NCI-H1417 treated with DMSO at 0.1 percent for 48 hours (cell line): ENCODE measurements around the gene PCYT2.
A peak's percentile ranks its signal among the peaks of the same experiment; 100 is the strongest.

Experiments
- DNase-seq: peaks from one replicate; lab custom pipeline; 2025; lab: John Stamatoyannopoulos, UW

The PCYT2 gene

DNA sequence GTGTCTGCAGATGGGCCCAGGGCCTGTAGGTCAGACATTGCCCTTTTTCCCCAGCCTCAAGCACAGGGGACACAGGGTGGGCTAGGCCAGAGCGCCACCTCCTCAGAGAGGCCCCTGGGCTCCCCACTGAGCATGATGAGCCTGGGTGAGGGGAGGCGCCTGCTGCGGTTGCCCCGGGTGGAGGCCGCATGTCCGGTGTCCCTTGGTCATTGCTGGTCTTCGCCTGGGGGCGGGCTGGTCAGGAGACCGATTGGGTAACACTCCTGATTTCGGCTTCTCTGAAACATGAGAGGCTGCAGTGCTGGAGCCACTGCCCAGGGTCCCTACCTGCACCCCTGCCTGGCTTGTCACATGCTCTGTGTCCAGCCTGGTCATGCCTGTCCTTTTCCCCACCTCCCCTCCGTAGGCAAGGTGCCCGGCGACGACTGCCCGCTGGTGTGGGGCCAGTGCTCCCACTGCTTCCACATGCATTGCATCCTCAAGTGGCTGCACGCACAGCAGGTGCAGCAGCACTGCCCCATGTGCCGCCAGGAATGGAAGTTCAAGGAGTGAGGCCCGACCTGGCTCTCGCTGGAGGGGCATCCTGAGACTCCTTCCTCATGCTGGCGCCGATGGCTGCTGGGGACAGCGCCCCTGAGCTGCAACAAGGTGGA is 11.6 kb downstream of the PCYT2 start:
- DNase-seq: no peak

DNA sequence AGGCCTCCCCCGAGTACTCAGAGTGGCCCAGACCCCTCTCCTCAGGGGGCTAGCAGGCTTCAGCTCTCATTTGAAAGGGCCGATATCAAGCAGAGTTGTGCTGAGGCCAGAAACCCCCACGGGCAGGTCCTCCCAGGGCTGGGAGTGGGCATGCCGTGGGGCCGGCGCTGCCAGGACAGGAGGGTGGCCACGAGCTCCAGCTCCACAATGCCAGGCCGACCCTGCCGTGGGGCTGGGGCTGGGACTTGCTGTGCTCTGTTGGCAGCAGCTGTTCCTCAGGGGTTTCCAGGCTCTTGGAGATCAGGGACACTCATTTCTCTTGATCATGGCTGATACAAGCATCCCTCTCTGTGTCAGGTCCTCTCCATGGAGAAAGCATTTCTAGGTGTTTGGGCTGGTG is 12.3 kb downstream of the PCYT2 start:
- DNase-seq: no peak

DNA sequence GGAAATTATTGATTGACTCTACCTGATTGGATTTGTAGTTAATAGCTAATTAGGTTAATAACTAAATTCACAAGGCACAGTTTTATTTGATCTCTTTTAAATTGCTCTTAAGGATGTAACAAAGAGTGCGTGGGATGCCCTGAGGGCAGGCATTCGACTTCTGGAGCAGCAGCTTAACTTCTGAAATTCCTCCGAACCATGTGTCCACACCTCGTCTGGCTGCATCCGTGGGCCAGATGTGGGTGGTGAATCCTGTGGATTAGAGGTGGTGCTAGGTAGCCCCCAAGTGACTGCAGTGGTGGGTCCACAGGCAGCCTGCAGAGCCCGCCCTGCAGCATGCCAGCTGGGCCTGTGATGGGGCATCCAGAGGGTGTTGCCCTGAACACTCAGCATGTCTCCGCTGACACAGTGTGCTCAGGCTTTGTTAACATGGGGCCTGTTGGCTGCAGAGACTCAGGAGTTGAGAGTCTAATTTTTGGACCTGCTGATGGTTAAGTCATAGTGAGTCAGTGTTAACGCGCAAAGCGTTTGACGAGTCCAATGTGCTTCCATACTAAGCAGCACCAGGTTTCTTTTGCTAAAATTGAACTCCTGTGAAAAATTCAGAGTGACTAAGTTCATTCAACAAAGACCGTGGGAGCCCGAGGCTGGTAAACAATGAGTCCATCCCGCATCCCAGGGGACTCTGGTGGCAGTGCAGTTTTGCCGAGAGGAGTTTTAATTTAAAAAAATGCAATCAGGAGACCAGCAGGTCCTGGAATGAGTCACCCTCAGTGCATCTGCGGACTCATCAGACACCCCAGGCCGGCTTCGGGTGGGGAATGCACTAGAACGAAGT is 13.0 kb downstream of the PCYT2 start:
- no peak for DNase-seq

DNA sequence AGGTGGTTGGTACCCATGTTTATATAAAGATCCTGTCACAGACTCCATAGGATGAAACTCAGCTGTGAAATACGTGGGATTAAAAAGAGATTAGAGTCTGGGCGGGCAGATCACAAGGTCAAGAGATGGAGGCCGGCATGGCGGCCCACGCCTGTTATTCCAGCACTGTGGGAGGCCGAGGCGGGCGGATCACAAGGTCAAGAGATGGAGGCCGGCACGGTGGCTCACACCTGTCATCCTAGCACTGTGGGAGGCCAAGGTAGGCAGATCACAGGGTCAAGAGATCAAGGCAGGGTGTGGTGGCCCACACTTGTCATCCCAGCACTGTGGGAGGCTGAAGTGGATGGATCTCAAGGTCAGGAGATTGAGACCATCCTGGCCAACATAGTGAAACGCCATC is 15.8 kb downstream of the PCYT2 start:
- no peak for DNase-seq

DNA sequence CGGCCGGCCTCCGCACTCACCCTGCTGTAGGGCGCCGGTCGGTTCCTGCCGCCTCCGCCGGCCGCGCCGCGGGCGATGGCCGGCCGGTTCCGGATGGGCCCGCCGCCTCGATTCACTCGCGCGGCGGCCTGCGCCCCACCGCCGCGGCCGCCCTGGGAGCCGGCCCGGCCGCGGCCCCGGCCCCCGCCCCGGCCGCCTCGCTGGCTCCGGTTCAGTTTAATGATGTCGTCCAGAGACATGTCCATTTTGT is 20.0 kb downstream of the PCYT2 start:
- DNase-seq: no peak

DNA sequence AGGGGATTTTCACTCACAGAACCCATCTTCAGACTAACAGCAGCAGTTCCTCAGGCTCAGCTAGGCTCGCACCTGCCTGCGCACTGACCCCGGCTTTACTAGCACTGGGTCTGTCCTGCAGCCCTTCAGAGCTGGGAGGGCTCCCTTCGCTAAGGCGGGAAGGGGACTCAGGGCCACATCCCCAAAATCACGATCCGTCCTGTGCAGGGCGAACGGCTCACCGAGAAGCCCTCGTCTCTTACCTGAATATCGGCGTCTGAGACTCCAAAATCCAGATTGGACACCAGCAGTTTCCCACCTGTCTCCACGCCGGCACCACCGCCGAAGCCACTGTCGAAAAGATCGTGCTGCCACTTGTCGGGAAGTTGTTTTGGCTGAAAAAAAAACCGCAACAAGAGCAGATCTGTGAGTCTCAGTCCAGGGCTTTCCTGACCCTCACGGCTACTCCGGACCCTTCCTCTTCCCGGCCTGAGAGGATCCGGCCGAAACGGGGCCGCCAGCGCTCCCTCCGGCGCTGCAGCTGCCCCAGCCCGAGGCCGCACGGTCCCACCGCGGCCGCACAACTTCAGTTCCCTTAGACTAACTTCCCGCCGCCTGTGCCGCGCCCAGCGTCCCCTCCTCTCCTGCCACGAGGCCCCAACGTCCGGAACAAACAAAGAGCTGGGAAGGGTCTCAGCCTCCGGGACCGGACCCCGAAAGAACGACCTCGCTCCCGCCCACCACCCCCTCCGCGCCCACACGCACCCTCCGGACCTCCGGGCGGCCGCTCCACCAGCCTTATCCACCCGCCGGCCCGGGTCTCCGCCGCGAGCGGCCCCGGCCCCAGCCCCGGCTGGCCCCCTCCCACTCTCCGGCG is 20.5 kb downstream of the PCYT2 start:
- no peak for DNase-seq

DNA sequence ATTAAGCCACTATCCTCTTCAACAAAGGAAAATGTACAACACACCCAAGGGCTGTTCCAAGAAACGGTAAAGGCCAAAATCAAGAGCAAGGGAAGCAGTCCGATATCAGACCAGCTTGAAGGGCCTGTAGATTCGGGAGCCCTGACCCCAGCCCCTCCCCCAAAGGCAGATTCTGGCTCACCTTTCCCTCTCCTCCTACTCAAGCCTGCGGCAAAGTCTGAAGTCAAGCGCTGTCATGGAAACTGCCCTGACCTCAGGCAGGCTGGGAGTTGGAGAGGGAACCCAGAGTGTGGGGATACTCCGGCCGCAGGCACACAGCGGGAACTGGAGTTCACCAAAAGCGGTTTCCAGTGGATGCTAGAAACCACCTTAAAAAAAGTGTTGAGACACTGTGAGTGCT is 21.6 kb downstream of the PCYT2 start:
- no peak for DNase-seq

DNA sequence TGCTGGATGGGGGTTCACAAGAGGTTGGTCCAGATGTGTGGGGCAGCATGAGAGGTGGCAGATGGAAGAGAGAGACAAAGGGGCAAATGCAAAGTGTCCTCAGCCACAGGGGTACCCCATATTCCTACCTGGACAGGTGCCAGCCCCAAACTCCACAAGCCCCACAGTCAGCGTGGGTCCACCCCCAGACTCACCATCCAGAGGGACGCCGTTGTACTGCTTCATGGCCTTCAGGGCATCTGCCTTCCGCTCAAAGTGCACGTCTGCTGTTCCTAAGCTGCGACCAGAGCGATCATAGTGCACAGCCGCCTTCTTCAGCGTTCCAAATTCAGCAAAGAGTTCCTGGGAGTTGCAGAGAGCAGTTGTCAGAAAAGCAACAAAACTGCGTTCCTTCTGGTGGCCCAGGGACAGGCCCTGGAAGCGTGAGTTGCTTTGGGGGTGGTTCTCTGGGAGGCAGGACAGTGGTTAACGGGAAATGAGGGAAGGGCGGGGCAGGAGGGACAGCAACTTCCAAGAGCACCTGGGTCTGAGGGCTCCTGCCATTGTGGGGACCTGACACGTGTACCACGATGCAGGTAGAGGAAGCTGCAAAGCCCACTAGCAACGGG is 22.1 kb downstream of the PCYT2 start:
- DNase-seq: no peak

DNA sequence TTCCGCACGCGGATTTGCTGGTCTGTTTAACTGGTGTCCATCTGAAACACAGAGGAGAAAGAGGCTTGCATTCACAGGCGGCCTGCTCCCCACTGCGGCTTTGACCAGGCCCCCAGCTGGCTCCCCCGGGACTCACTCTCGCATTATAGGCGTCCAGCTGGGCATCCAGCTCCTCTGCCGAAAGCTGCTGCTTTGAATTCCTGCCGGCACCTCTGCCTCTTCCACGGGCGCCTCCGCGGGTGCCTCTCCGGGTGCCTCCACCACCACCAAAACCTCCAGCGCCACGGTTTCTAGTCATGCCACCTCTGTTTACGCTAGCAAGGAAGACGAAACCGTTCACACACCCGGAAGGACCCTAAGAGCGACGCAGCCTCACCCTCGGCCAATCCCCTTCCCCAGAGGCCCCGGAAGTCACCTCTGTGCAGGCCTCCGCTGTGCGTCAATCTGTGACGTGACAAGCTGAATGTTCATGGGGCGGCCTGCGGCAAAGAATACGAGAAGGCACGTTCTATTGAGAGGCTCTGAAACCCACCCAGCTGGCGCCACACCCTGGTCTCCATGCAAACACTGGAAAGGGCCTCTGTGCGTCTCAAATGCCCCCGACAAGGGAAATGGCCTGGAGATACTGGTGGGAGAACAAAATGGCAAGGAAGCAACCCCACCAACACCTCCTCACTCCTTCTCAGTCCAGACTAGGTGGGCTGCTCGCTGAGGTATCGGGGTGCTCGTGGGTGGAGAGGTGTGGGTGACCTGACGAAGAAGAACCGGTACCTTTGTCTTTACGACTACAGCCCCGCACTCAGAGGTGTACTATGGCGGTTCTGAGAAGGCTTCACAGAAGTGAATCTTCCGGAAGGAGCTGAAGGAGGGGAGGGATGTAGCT is 22.9 kb downstream of the PCYT2 start:
- no peak for DNase-seq

DNA sequence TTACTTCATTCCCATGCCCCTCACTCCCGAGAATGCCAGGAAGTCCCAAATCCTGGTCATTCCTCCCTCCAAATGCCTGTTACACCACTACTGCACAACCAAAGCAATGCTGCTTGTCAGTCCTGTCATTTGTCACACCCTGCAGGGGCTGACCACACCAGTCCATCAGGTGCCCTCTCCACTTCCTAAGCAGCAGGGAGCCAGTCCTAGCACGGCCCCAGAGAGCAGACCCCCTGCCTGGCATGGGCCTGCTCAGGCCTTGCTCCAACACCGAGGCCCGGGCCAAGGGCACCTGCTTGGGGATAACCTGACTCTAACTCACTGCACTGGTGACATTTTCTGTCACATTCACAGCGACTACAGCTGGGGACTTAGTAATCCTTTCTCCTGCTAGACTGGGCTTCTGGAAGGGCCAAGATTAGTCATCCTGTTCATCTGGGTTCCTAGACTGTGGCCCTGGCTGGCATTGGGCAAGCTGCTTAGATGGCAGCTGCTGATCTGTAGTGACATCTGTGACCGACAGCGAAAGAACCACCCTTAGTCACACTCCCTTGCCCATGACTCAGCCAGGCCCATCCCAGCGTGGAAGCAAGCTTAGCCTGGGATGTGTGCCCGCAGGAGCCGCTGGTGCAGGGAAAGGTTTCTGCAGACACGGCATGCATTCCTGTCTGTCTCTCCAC is 25.2 kb downstream of the PCYT2 start:
- DNase-seq: no peak

DNA sequence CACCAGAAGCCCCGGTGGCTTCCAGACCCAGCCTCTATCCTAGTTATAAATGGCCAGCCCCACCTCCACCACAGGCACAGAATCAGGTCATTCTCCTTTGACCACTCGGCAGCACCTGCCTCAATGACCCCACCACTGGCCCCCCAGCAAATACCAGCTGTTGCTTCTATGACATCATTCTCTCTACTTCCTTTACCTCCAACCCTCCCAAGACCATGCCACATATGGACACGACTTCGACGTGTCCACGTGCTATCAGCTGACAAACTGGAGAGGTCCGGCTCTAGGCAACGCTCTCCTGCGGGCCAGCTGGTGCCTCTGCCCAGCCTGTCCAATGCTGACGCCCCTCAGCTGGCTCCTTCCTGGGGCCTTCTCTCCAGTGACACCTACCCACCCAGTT is 25.7 kb downstream of the PCYT2 start:
- no peak for DNase-seq

DNA sequence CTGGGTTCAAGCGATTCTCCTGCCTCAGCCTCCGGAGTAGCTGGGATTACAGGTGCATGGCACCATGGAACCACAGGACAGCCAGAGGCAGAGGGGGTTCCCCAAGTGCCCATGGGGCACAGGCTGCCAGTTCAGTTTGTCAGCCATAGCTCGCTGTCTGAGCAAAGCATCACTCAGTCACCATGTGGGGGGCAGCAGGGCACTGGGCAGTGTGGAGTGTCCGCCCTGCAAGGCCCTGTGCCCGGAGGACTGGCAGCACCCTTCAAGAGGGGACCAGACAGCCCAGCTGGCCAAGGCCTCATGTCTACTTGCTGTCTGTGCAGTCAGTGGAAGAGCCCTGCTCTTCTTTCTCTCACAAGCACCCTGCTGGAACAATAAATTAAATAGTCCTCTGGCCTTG is 26.2 kb downstream of the PCYT2 start:
- DNase-seq: no peak

DNA sequence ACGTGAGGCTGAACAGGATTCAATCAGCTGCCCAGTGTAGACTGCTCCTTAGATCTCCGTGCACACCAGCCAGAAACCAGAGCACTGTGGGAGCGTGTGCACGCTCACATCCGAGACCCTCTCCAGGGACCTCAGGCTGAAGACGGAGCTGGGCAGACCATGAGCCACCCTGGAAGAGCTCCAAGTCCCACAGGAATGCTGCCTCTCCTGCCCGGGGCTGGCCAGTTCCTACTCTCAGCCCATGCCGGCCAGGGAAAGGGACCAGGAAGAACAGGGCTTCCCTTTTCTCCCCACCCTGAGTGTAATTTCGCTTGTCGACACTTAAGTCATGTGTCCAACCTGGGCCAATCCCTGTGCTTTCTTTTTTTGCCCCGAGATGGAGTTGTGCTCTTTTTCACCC is 26.7 kb downstream of the PCYT2 start:
- no peak for DNase-seq

DNA sequence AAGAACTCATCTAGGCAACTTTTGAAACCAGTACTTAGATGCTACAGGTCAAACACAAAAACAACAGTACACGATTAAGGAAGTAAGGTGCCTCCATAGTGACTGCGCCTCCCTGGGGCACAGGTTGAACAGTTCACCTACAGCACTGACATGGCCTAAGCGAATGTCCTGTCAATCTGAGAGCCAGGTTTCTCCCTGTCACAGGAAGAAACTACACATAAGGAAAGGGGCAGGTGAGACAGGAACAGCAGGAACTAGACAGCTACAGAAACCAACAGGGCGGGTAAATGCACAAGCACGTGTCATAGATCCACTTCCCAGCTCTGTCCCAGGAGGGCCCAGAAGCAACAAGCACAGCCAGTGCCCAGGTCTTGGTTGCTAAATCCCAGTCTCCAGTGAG is 32.1 kb downstream of the PCYT2 start:
- DNase-seq: no peak

DNA sequence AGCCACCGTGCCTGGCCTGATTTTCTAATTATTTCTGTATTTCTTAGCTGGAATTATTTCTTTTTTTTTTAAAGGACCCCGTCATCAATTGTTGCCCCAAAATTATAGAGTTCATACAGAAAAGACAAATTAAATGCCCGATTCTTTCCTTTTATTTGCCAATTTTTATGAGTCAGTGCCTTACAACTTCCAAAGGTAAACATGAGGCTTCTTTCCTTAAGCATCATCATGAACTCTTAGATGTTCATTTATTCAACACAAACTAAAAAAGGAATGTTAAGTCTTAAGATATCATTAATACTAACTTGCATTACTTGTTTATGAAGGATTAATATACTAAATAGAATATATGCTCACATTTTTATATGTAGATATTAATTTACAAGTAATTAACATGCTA is 32.9 kb downstream of the PCYT2 start:
- no peak for DNase-seq

DNA sequence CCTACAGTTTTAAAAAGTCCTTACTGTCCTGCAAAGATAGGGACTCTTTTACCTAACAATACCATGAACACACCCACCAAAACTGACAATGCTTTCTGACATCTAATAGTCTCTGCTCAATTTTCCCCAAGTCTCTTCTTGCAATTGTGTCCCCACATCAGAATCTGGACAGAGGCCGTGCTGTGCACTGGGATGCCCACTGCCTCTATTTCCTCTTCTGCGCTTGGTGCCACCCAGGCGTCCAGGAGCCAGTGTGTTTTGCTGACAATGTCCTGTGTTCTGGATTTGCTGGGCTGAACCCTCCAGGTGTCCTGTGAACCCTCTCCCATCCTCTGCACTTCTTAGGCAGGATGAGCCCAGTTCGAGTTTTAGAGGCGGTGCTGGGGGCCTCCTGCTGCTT is 33.6 kb downstream of the PCYT2 start:
- DNase-seq: no peak

DNA sequence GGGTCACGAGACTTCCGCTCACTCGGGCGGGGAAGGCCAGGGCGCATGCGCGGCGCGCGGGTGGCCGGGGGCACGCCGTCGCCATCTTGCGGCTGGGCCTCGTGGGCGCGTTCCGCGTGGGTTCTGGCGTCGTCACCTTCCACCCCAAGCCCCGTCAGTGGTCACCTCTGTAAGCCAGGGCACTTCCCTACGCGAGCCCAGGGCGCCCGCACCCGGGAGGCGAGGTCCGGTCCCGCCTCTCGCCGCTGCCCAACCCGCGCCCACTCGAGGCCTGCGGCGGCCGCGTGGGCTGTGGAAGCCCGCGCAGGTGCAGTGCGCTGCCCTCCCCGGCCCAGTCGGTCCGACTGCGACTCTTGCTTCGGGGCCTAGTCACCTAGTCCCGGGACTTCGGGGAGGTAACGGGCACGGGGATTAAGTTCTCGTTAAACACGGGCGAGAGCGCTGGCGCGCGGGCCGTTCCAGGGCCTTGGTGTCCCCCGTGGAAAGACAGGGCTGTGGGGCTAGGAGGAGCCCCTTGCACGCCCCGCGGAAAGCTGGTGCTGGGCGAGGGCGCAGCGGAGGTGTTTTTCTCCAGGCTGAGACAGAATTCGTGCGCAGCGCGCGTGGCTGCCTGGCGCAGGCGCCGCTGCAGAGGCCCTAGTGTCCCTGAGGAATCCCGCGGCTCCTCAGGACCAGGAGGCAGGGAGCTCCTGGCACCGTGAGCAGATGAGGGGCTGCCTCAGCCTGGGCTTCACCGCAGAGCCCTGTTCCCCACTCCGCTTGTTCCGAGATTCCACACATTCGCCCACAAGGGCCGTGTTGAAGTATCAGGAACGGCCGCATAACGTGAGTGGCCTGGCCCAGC is 39.6 kb downstream of the PCYT2 start:
- peak; percentile 23 for DNase-seq

DNA sequence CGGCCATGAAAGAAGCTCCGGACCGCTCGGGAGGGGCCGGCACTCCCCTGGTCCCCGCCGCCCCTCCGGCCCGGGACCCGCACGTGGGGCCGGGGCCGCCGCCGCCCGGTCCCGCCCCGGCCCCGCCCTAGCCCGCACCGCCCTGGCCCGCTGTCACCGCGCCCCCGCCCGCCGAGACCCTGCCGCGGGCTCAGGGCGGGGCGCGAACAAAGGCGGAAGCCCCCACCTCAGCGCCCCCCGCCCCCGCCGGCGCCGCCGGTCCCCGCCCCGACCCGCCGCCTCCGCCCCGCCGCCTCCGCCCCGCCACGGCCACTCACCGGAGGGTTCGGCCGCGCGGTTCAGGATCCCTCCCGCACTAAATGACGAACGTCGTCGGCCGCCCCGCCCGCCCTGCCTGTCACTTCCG is 40.2 kb downstream of the PCYT2 start, which contains the start of gene ARHGDIA:
Gene ARHGDIA (minus strand): TSS at position 357 of the 406 bp plus-strand sequence. CDS start 1,407 bp downstream, outside the sequence.
- no peak for DNase-seq

DNA sequence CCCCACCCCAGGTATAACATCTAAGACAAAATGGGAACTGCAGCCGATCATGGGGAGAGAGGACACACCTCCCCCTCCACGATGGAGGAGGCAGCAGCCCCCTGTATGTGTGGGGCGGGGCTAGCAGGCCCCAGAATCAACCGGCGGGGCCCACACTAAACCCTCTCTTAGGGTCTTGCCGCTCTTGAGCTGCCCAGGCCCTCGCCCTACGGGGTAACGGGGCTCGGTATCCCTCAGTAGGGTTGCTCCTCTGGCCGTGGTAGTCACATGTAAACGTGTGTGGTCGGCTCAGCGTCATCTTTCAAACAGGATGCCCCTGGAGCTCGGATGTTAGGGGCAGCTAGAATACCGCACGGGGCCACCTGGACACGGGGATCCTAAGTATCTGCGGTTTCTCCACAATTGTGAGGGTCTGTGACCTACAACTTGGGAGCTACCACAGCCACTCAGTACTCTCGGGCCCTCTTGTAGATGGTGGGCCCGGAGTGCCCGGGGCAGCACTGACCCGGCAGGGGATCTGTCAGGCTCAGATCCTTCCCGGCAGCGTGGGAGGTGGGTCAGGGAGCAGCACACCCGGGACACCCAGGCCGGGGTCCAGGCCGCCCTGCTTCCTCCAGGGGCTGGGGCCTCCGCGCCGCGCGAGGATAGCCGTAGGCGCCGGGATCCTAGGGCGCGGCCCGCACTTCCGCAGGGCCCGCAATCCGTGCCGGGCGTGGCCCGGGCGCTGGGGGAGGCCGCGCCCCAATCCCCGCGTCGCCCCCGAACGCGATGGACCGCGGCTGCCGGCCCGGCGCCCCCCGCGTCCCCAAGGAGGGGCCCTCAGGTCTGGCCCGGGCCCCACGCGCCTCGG is 40.8 kb downstream of the PCYT2 start:
- no peak for DNase-seq
